NOMO-1 (cell line): ENCODE measurements around the gene XPOT.
A peak's percentile ranks its signal among the peaks of the same experiment; 100 is the strongest.

Experiments used
- DNase-seq, 2 experiments: peaks; one replicate each; lab custom pipeline; 2025; ENCODE audit not compliant: unreplicated experiment in 2 of 2; lab: John Stamatoyannopoulos, UW

Gene XPOT

GRCh38 chr12:64419696-64420095 is 15.5 kb downstream of the XPOT start:
- DNase-seq = no peak

GRCh38 chr12:64427988-64428387 is 23.8 kb downstream of the XPOT start:
- no peak for DNase-seq

GRCh38 chr12:64428956-64429355 is 24.8 kb downstream of the XPOT start:
- no peak for DNase-seq

GRCh38 chr12:64430886-64431285 is 26.7 kb downstream of the XPOT start:
- DNase-seq = no peak

- no peak for DNase-seq
Observed at GRCh38 chr12:64431791-64432190, 27.6 kb downstream of the XPOT start.

GRCh38 chr12:64433915-64434314 is 29.7 kb downstream of the XPOT start:
- DNase-seq = no peak

DNA sequence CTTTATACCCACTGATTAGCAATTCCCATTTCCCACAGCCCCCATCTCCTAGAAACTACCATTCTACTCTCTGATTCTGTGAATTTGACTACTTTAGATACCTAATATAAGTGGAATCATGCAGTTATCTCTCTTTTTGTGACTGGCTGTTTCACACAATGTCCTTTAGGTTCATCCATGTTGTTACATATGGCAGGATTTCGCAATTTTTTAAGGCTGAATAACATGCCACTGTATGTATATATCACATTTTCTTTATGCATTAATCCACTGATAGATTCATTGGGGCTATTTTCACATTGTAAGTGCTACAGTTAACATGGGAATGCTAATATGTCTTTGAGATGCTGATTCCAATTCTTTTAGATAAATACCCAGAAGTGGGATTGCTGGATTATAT is 35.9 kb downstream of the XPOT start:
- DNase-seq = no peak

- DNase-seq = no peak
Observed at GRCh38 chr12:64445490-64445889, 41.3 kb downstream of the XPOT start.

GRCh38 chr12:64446295-64446694 is 42.1 kb downstream of the XPOT start:
- no peak for DNase-seq

GRCh38 chr12:64450057-64450640 is 46.0 kb downstream of the XPOT start:
- no peak for DNase-seq

DNA sequence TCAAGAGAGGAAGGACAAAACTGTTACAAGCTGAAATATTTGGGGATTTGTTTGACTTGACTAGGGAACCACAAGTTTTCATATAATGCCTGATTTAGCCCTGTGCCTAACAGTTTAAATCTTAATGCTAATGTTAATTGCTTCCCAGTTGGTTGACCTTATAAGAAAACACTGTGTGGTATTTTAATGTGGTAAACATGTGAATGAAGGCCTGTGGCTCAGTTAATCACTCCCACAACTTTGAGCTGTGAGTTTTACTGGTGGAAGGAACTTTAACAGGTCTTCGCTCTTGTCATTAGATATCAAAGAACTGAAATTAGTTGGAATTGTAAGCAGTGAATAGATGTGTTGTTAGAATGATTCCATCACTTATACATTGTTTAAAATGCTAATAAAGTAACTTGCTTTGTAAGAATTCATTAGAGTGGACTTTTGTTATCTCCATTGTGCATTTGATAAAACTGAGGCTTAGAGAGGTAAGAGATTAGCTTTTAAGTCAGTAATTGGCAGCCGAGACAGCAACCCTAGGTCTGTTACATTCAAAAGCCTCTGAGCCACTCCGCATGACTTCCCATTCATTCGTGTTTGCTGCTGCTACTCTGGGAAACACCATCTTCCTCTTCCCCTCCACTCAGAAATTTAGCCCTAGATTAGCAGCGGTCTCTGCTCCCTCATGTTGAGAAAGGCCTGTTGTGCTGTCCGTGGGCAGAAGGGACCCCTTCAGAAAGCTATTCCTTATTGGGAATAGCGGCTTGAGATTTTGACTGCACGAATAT is 46.7 kb downstream of the XPOT start:
- DNase-seq = peak; percentile 3 to 47

GRCh38 chr12:64451687-64452558 is 47.7 kb downstream of the XPOT start, which contains the start of gene TBK1:
Gene TBK1, plus strand, starts transcription at chr12:64452120. Its CDS starts 3,751 bp downstream, at chr12:64455871.
- DNase-seq = peak; percentile 60 to 66

DNA sequence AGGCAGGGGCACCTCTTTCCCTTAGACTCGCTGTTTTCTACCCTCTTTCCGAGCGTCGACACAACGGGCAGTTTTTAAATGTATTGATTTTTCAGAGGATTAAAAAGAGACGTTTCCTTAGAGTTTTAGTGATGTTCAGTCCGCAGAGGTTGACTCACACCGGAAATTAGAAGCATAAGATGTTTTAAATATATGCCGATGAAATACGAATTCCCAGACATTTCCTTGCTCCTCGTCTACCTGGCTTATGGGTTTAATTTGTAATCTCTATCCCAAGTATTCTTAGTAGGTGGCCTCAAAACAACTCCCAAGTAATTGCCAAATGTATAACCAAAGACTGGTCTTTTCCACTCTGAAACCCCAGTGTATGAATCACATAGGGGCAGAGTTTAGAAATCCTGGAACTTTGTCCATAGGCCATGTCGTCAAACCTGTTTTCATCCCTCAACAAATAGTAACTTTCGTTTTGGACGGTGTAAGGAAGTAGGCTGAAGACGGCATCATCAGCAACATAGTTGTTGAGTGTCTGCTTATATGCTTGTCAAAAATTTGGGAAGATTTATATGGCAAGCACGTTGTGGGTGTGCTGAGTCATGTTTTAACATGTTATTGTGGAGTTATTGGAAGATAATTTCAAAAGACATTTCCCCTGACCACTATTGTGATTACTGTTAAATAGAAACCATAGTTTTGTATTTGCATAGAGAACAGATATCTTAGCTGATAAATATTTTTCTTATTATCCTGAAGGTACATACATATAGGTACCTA is 48.6 kb downstream of the XPOT start:
- DNase-seq = peak; percentile 43 to 46

DNA sequence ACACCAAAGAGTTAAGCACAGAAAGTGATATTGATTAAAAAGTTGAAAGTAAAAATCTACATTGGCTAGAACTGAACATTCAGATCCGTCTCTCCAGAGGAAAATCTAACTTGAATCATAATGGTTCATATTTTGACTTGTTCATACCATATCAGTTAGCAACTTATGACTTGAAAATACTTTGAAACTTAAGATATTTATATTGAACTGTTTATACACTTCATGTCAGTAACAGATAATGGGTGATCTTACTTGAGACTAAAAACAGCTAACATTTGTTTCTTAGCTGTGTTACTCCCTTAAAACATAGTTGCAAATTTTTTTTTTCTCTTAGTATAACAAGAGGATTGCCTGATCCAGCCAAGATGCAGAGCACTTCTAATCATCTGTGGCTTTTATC is 51.3 kb downstream of the XPOT start:
- DNase-seq = no peak

- no peak for DNase-seq
Observed at GRCh38 chr12:64456119-64456518, 51.9 kb downstream of the XPOT start.

DNA sequence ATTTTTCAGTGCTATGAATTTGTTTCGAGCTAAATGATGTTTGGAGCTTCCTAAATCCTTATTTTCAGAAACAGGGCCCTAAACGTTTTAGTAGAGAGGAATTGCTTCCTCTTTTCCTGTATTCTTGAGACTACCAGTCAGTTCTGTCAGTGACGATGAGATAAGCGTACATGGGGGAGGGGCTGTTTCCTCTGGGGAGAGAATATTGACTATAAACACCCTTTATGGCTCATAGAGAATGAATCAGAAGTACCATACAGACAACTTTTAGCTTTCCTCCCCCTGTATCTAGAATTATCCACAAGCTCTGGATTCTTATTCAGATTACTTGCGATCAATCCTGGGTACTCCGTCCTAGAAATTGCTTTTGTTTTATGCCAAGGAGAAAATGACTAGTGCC is 52.8 kb downstream of the XPOT start:
- peak in 1 of 2 experiments; percentile 15 for DNase-seq

DNA sequence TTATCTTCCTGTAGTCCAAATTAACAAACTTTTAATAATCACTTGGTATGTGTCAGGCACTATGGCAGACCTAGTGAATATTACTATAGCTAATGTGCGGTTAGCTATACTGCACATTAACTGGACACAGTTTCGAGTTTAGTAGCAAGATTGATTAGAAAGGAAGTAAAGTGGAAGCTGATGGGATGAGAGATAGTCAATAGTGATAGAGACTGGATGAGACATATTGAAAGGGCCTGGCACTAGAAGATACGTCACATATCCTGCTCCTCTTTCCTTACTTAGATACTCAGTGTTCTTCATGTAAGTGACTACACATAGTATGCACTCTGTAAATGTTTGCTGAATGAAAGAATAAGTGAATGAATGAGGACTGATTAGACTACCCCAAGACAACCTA is 53.3 kb downstream of the XPOT start:
- no peak for DNase-seq

DNA sequence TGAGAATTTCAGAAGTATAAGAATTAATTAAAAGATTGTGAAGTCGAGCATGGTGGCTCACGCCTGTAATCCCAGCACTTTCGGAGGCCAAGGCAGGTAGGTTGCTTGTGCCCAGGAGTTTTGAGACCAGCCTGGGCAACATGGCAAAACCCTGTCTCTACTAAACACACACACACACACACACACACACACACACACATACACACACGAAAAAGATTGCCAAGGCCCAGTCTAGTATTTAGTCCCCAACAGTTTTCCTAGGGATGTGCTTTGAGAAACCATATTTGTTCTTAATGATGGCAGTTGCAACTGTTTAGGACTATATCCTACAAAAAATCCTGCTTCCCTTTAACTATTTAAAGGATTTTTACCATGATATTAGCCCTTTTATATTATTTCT is 53.7 kb downstream of the XPOT start:
- DNase-seq = no peak

- peak in 1 of 2 experiments; percentile 17 for DNase-seq
Observed at GRCh38 chr12:64459394-64459891, 55.3 kb downstream of the XPOT start.

DNA sequence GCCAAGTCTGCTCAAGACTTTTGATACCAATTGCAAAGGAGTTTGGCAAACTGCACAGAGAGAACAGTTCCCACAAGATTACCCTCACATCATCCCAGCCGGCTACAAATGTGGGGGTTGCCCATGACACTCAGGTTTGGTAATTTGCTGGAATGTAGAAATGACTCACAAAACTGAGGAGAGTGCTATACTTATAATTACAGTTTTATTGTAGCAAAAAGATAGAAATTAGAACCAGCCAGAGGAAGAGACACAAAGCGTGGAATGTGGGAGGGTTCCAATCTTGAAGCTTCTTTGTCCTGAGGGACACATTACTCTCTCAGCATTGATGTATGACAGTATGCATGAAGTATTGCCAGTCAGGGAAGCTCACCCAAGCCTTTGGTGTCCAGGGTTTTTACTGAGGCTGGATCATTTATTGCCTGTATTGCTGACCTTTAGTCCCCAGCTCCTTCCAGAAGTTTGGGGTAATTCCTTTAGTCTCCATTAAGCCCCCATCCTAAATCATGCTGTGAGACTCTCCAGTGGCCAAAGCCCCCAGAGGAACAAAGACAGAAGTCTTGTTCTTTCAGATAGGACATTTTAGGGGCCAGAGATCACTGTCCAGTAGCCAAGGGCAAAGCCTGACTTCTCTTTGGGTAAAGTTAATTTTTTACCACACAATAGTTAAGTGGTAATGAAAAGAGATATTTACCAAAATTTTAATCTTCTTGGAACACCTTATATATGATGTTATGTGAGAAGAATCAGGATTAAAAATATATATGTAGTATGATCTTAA is 57.6 kb downstream of the XPOT start:
- DNase-seq = no peak
